Neutrophil (primary cell): ENCODE data around the gene ATP9B.

Source experiments
- H3K27ac ChIP-seq: fragments of 200-600 bp; sonication (generic); 2 replicates; pipeline ENCODE4 v1.5.1; 2016; ENCODE audit warnings: mild to moderate bottlenecking, moderate library complexity
- H3K27me3 ChIP-seq: fragments of 200-600 bp; sonication (generic); 2 replicates; pipeline ENCODE4 v1.6.0; 2016; ENCODE audit warnings: mild to moderate bottlenecking
- H3K36me3 ChIP-seq: fragments of 200-600 bp; sonication (generic); 2 replicates; pipeline ENCODE4 v1.5.1; 2017
- H3K4me1 ChIP-seq, 2 experiments: fragments of 200-600 bp in 1 of 2; sonication (generic) in 1 of 2; 1 replicate in 1 of 2; 2 replicates in 1 of 2; pipeline versions ENCODE4 v1.5.1 to v1.6.1; 2013 to 2016; ENCODE audit warnings: low read depth in 1 of 2, low read length in 1 of 2, mild to moderate bottlenecking in 1 of 2, moderate library complexity in 1 of 2; ENCODE audit not compliant: control insufficient read depth in 1 of 2, insufficient read depth in 1 of 2
- H3K4me3 ChIP-seq, 2 experiments: fragments of 200-600 bp in 1 of 2; sonication (generic) in 1 of 2; 1 replicate in 1 of 2; 2 replicates in 1 of 2; pipeline ENCODE4 v1.5.1; 2013 to 2016; ENCODE audit warnings: low read depth in 1 of 2, low read length in 1 of 2, mild to moderate bottlenecking in 1 of 2, moderate library complexity in 1 of 2
- H3K9me3 ChIP-seq: fragments of 200-600 bp; sonication (generic); 2 replicates; pipeline ENCODE4 v1.5.1; 2016
- TF ChIP-seq, protein P1 (sequence below): fragments of 200-600 bp; sonication (generic); IDR thresholded peaks from 2 replicates; pipeline ENCODE4 v1.5.1; 2016; ENCODE audit warnings: antibody characterized with exemption

The ATP9B gene

DNA sequence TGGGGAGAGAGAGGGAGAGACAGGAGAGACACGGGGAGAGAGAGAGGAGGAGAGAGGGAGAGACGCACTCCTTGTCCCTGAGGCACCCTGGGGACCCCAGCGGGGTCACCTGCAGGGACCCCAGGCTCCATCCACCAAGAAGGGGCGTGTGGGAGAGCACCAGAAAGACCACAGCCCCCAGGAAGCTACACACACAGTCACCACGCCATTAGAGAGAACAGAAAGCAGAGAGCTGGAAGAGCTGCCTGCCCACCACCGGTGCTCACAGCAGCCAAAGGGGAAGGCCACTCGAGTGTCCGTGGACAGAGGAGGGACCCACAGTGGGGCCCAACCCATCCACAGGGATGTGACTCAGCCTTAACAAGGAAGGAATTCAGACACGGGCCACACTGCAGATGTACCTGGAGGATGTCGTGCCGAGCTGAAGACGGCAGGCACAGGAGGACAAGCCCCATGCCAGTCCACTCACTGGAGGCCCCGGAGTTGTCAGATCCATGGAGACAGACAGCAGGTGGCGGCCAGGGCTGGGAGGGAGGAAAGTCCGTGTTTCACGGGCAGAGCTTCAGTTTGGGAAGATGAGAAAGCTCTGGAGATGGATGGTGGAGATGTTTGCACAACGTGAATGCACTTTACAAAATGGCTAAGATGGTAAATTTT is 315.1 kb downstream of the ATP9B start:
- Histone ChIP-seq H3K36me3 (no peaks in the 10 kb centered on the region), H3K27me3 (peaks cover 47% of the 10 kb centered on the region), H3K4me1 (peaks cover 0 to under 1% of the 10 kb centered on the region in 2 experiments), H3K9me3 (no peaks in the 10 kb centered on the region), H3K27ac (no peak overlapping the region), H3K4me3 (no peak overlapping the region)
- TF ChIP-seq, protein P1, sequence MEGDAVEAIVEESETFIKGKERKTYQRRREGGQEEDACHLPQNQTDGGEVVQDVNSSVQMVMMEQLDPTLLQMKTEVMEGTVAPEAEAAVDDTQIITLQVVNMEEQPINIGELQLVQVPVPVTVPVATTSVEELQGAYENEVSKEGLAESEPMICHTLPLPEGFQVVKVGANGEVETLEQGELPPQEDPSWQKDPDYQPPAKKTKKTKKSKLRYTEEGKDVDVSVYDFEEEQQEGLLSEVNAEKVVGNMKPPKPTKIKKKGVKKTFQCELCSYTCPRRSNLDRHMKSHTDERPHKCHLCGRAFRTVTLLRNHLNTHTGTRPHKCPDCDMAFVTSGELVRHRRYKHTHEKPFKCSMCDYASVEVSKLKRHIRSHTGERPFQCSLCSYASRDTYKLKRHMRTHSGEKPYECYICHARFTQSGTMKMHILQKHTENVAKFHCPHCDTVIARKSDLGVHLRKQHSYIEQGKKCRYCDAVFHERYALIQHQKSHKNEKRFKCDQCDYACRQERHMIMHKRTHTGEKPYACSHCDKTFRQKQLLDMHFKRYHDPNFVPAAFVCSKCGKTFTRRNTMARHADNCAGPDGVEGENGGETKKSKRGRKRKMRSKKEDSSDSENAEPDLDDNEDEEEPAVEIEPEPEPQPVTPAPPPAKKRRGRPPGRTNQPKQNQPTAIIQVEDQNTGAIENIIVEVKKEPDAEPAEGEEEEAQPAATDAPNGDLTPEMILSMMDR = no peak

DNA sequence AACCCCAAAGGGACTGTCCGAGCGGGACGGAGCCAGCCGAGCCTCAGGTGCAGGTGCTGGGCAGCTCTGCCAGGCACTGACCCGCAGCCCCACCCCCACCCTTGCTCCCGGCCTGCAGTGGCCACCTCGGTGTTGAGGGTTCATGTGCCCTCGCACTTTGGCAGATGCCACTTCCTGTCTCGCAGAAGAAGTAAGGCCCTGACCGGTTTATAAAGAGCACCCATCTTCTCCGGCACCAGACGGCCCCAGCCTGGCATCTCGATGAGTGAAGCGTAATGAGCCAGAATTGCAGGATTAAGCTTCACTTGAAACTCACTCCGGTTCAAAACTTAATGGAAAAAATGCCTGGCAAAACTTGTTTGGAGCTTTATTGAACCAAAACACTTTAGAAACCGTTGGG is 315.6 kb downstream of the ATP9B start:
- TF ChIP-seq, protein P1 = no peak
- Histone ChIP-seq H3K27ac (no peak overlapping the region), H3K4me3 (no peak overlapping the region), H3K27me3 (peaks cover 53% of the 10 kb centered on the region), H3K9me3 (no peaks in the 10 kb centered on the region), H3K36me3 (no peaks in the 10 kb centered on the region), H3K4me1 (no peaks in the 10 kb centered on the region)

DNA sequence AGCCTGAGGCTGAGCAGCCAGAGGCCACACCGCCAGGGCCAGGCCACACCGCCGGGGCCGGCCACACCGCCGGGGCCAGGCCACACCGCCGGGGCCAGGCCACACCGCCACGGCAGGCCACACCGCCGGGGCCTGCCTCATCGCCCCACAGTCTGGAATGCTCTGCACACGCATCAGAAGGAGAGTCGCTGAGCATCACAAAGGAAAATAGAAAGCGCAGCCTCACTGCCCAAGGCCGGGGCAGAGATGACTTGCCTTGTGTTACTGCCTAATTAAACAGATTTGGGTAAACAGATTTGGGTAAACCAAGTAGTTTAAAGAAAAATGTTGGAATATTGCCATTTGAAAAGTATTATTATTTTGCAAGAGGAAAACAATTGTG is 316.1 kb downstream of the ATP9B start:
- Histone ChIP-seq H3K9me3 (no peaks in the 10 kb centered on the region), H3K4me1 (no peaks in the 10 kb centered on the region), H3K27ac (no peak overlapping the region), H3K27me3 (peaks cover 58% of the 10 kb centered on the region), H3K36me3 (no peaks in the 10 kb centered on the region), H3K4me3 (no peak overlapping the region)
- TF ChIP-seq, protein P1 = no peak

- Histone ChIP-seq H3K9me3 (no peaks in the 10 kb centered on the region), H3K4me3 (no peak overlapping the region), H3K4me1 (no peaks in the 10 kb centered on the region), H3K27ac (no peak overlapping the region), H3K27me3 (peaks cover 63% of the 10 kb centered on the region), H3K36me3 (no peaks in the 10 kb centered on the region)
- TF ChIP-seq, protein P1 = no peak
These were observed 316.6 kb downstream of the ATP9B start for GRCh38 chr18:79385708-79386341.

DNA sequence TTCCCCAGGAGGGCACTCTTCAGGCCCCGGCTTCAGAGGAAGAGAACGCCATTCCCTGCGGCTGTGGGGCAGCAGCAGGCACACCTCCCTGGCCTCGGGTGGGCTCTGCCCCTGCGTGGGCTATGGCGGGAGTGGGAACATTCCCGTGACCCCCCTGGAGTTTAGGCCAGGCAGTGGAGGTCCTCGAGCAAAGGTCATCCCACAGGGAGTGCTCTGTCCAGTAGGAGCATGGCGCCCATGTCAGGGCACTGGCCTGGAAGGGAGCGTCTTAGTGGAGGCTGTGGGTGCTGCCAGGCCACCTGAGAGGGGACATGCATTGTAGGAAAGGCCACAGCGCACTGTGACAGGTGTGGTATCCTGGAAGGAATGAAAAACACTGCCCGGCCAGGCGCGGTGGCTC is 317.4 kb downstream of the ATP9B start:
- Histone ChIP-seq H3K27me3 (peaks cover 70% of the 10 kb centered on the region), H3K27ac (no peak overlapping the region), H3K36me3 (no peaks in the 10 kb centered on the region), H3K4me3 (no peak overlapping the region), H3K4me1 (no peaks in the 10 kb centered on the region), H3K9me3 (no peaks in the 10 kb centered on the region)
- TF ChIP-seq, protein P1 = no peak
